HG03066 (cell line): ENCODE data around the gene PRKAG2.
"Not testable (repeated sequence)": the region's sequence is repeated elsewhere in the genome, so short reads cannot be mapped to it uniquely, and the experiment has no call there.

Experiments used
- ATAC-seq: cut with Tn5 transposase; IDR thresholded peaks from one replicate; pipeline ENCODE4 v1.9.1; 2021; ENCODE audit warnings: low read depth; ENCODE audit not compliant: unreplicated experiment

The PRKAG2 gene

GRCh38 chr7:151590071-151590849 lies 286.7 kb downstream of the PRKAG2 start:
- ATAC-seq: no peak

GRCh38 chr7:151588982-151589381 lies 287.9 kb downstream of the PRKAG2 start:
- no peak for ATAC-seq

GRCh38 chr7:151586531-151587260 lies 290.2 kb downstream of the PRKAG2 start:
- no peak for ATAC-seq

- no peak for ATAC-seq
These were observed 291.0 kb downstream of the PRKAG2 start for GRCh38 chr7:151585744-151586393.

- no peak for ATAC-seq
These were observed 295.2 kb downstream of the PRKAG2 start for GRCh38 chr7:151581741-151582140.

GRCh38 chr7:151579644-151580043 lies 297.3 kb downstream of the PRKAG2 start:
- ATAC-seq: no peak

- no peak for ATAC-seq
These were observed 301.5 kb downstream of the PRKAG2 start for GRCh38 chr7:151575410-151575809.

GRCh38 chr7:151573046-151573445 lies 303.9 kb downstream of the PRKAG2 start:
- ATAC-seq: not testable (repeated sequence)

GRCh38 chr7:151572136-151572535 lies 304.8 kb downstream of the PRKAG2 start:
- ATAC-seq: no peak

GRCh38 chr7:151571471-151571870 lies 305.4 kb downstream of the PRKAG2 start:
- no peak for ATAC-seq

- ATAC-seq: no peak
These were observed 306.5 kb downstream of the PRKAG2 start for GRCh38 chr7:151570366-151570915.

GRCh38 chr7:151568956-151569940 lies 307.7 kb downstream of the PRKAG2 start:
- no peak for ATAC-seq

- ATAC-seq: no peak
These were observed 310.0 kb downstream of the PRKAG2 start for GRCh38 chr7:151566897-151567320.

- ATAC-seq: no peak
These were observed 311.4 kb downstream of the PRKAG2 start for GRCh38 chr7:151565541-151565940.

- ATAC-seq: no peak
These were observed 316.7 kb downstream of the PRKAG2 start for GRCh38 chr7:151560243-151560642.

GRCh38 chr7:151559557-151560183 lies 317.2 kb downstream of the PRKAG2 start:
- ATAC-seq: no peak

GRCh38 chr7:151558575-151558974 lies 318.3 kb downstream of the PRKAG2 start:
- ATAC-seq: no peak

GRCh38 chr7:151556592-151556991 lies 320.3 kb downstream of the PRKAG2 start:
- no peak for ATAC-seq

- ATAC-seq: no peak
These were observed 323.6 kb downstream of the PRKAG2 start for GRCh38 chr7:151553356-151553755.
